Spinal cord (tissue), 10 donors: ENCODE measurements around the gene GMPPB. TPM values are rescaled to one million over a fixed set of nuclear protein-coding genes. Genes with fewer than 3 reads are reported as not detected.

Source experiments
- DNase-seq, 6 donors: peaks; one replicate each; pipeline versions ENCODE4 v3.0.0 to v3.0.0-alpha.2; 2013 to 2015; ENCODE audit warnings: low spot score in 6 of 6, low read depth in 4 of 6
- H3K27ac ChIP-seq: one replicate; pipeline ENCODE4 v1.5.1; 2013; ENCODE audit warnings: low read depth, low read length, control low read depth
- H3K27me3 ChIP-seq: one replicate; pipeline ENCODE4 v1.6.1; 2013; ENCODE audit warnings: low read length; ENCODE audit not compliant: control insufficient read depth, insufficient read depth
- H3K36me3 ChIP-seq: one replicate; pipeline ENCODE4 v1.6.1; 2013; ENCODE audit warnings: low read length; ENCODE audit not compliant: control insufficient read depth, insufficient read depth
- H3K4me1 ChIP-seq: one replicate; pipeline ENCODE4 v1.6.1; 2013; ENCODE audit warnings: low read length; ENCODE audit not compliant: control insufficient read depth, insufficient read depth
- H3K4me3 ChIP-seq: one replicate; pipeline ENCODE4 v1.5.1; 2013; ENCODE audit warnings: low read depth, low read length, control low read depth
- H3K9me3 ChIP-seq: one replicate; pipeline ENCODE4 v1.6.1; 2013; ENCODE audit warnings: low read length; ENCODE audit not compliant: control insufficient read depth, insufficient read depth
- WGBS: methylation state at CpG from one replicate; pipeline ENCODE4 v1.1.5; 2013; ENCODE audit warnings: missing lambda C conversion rate; ENCODE audit not compliant: insufficient coverage; 5-methylcytosine and 5-hydroxymethylcytosine counted together
- polyA plus RNA-seq, 2 donors: library from polyadenylated mRNA; unstranded; fragments of 120-200 nt; gene quantifications; one replicate each; pipeline ENCODE4 v1.2.1, GENCODE V29; 2013; ENCODE audit not compliant: insufficient read length in 2 of 2
- total RNA-seq, 2 donors: library from RNA; depleted of rRNA in 1 of 2; stranded (reverse); fragments of 120-200 nt in 1 of 2; fragments of >200 nt in 1 of 2; gene quantifications; one replicate each; pipeline versions ENCODE4 v1.2.3 to v1.2.4, GENCODE V29; 2013 to 2014
- donor health status: healthy.

GMPPB gene
- total and polyA plus RNA-seq, 4 donors = 9.7 to 22.3 (median 18.6) TPM

GRCh38 chr3:49716169-49716568 lies 7.6 kb downstream of the GMPPB start:
- Histone ChIP-seq H3K4me3 (no peak overlapping the region), H3K27ac (no peak overlapping the region), H3K27me3 (no peaks in the 10 kb centered on the region), H3K9me3 (no peaks in the 10 kb centered on the region), H3K36me3 (peaks cover 91% of the 10 kb centered on the region), H3K4me1 (peaks cover 30% of the 10 kb centered on the region)
- DNase-seq = no peak
- WGBS = 95% methylated on average over 6 of the region's 7 CpGs

GRCh38 chr3:49715611-49716121 lies 8.1 kb downstream of the GMPPB start:
- WGBS = 95% methylated on average over 13 of the region's 13 CpGs
- peaks cover 89% of the 10 kb centered on the region for H3K36me3 ChIP-seq
- H3K4me3 ChIP-seq = no peak overlapping the region

GRCh38 chr3:49714728-49715550 lies 8.8 kb downstream of the GMPPB start:
- Histone ChIP-seq H3K27me3 (no peaks in the 10 kb centered on the region), H3K9me3 (no peaks in the 10 kb centered on the region), H3K36me3 (peaks cover 83% of the 10 kb centered on the region), H3K27ac (no peak overlapping the region), H3K4me1 (peaks cover 23% of the 10 kb centered on the region), H3K4me3 (no peak overlapping the region)
- DNase-seq = no peak
- 86% methylated on average over 13 of the region's 13 CpGs for WGBS

More at GRCh38 chr3:49715611-49716121, 8.1 kb downstream of the GMPPB start:
- no peaks in the 10 kb centered on the region for H3K9me3 ChIP-seq
- no peak for DNase-seq
- no peak overlapping the region for H3K27ac ChIP-seq
- H3K4me1 ChIP-seq = peaks cover 30% of the 10 kb centered on the region
- H3K27me3 ChIP-seq = no peaks in the 10 kb centered on the region

DNA sequence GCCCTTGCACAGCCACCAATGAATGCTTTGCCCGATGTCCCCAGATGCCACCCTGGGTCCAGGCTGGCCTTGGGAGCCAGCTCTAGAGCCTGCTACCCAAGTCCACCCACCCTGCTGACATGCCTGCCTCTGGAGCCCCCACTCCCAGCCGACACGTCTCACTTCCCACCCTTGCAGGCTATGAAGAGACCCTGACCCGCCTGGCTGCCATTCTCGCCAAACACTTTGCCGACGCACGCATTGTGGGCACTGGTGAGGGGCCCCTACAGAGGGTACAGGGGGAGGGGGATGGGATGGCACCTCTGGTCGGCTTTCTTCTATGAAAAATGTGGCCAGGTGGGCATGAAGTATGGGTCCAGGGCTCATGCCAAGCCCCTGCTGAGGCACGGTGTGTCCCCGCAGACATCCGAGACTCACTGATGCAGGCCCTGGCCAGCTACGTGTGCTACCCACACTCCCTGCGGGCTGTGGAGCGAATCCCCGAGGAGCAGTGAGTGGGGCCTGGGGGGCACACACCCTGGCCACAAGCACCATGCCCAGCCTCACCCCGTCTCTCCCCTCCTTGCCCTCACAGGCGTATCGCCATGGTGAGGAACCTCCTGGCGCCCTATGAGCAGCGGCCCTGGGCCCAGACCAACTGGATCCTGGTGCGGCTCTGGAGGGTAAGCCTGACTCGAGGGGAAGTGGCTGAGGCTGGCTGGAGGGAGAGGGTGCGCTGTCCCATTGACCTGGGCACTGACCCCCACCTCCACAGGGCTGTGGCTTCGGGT lies 10.2 kb downstream of the GMPPB start:
- H3K27me3 ChIP-seq = no peaks in the 10 kb centered on the region
- H3K4me3 ChIP-seq = no peak overlapping the region
- no peaks in the 10 kb centered on the region for H3K9me3 ChIP-seq
- H3K36me3 ChIP-seq = peaks cover 79% of the 10 kb centered on the region
- no peak overlapping the region for H3K27ac ChIP-seq
- 91% methylated on average over 19 of the region's 25 CpGs for WGBS
- no peak for DNase-seq
- peaks cover 9% of the 10 kb centered on the region for H3K4me1 ChIP-seq

DNA sequence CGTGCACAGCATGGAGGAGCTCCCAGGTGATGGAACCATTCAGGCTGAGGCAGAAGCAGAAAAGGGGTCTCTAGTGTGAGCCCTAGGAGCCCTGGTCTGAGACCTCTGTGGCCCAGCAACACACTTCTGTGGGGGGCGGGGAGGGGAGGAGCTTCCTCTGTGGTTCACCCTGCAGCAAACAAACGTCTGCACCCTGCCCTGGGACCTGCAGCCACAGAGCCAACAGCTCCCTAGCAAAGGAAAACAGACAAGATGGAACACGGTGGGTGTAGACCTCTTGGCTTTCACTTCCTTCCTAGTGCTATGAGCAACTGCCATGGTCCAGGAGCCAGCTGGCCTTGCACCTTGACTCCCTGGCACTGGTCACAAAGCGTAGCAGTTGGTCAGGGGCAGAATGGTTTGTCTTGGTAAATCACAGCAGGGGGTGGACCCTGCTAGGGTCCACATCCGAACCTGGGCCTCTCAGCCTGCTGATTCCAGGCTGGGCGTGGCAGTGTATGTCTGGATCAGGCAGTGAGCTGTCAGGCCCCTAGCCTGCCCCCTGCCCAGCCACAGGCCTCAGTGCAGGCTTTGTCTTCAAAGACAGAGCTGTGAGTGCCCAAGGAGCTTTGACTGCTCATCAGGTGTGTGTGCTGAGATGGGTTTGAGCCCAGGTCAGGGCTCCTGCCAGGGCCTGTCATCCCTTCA lies 11.0 kb downstream of the GMPPB start:
- Histone ChIP-seq H3K4me3 (no peak overlapping the region), H3K4me1 (peaks cover 2% of the 10 kb centered on the region), H3K36me3 (peaks cover 78% of the 10 kb centered on the region), H3K27me3 (no peaks in the 10 kb centered on the region), H3K27ac (no peak overlapping the region), H3K9me3 (no peaks in the 10 kb centered on the region)
- DNase-seq = no peak
- WGBS = 63% methylated on average over 7 of the region's 7 CpGs

DNA sequence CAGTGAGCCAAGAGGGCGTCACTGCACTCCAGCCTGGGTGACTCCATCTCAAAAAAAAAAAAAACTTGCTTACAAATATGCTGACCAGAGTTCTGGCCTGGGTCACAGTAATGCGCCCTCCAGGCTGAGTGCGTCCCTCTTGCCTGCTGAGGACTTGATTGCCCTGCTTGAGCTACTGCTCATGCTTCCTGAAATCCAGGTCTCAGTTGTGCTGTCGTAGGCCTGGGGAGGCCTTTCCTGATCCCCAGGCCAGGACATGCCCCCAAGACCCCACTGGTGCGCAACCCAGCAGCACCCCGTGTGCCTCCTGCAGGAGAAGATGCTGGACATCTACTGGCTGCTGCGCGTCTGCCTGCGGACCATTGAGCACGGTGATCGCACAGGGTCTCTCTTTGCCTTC lies 11.6 kb downstream of the GMPPB start:
- no peak for DNase-seq
- 94% methylated on average over 11 of the region's 11 CpGs for WGBS

DNA sequence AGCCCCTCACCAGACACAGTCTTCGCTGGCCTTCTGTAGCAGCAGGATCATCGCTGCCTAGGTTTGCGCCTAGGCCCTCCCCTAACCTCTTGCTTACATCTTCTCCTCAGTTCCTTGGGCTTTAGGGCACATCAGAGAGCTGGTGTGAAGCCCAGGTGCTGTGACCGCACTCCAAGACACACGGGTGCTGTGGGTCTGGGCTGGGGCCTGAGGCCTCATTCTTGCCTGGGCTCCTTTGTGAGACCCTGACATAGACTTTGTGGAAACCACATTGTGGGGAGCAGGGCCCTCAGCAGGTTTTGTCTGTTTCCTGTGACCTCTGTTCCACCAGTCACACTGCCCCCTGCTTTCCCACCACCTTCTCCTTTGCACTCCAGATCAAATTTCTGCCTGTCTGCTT lies 12.3 kb downstream of the GMPPB start:
- Histone ChIP-seq H3K9me3 (no peaks in the 10 kb centered on the region), H3K27ac (no peak overlapping the region), H3K4me1 (peaks cover 3% of the 10 kb centered on the region), H3K36me3 (peaks cover 76% of the 10 kb centered on the region), H3K27me3 (no peaks in the 10 kb centered on the region), H3K4me3 (no peak overlapping the region)
- 97% methylated on average over 5 of the region's 5 CpGs for WGBS
- DNase-seq = no peak

More for the DNA sequence above, 11.6 kb downstream of the GMPPB start:
- Histone ChIP-seq H3K36me3 (peaks cover 78% of the 10 kb centered on the region), H3K27me3 (no peaks in the 10 kb centered on the region), H3K27ac (no peak overlapping the region), H3K9me3 (no peaks in the 10 kb centered on the region), H3K4me1 (no peaks in the 10 kb centered on the region), H3K4me3 (no peak overlapping the region)

GRCh38 chr3:49709852-49710251 lies 13.9 kb downstream of the GMPPB start:
- no peaks in the 10 kb centered on the region for H3K27me3 ChIP-seq
- no peak overlapping the region for H3K27ac ChIP-seq
- H3K36me3 ChIP-seq = peaks cover 76% of the 10 kb centered on the region
- 100% methylated on average over 5 of the region's 8 CpGs for WGBS
- peaks cover 3% of the 10 kb centered on the region for H3K4me1 ChIP-seq
- DNase-seq = no peak
- no peaks in the 10 kb centered on the region for H3K9me3 ChIP-seq
- H3K4me3 ChIP-seq = no peak overlapping the region

DNA sequence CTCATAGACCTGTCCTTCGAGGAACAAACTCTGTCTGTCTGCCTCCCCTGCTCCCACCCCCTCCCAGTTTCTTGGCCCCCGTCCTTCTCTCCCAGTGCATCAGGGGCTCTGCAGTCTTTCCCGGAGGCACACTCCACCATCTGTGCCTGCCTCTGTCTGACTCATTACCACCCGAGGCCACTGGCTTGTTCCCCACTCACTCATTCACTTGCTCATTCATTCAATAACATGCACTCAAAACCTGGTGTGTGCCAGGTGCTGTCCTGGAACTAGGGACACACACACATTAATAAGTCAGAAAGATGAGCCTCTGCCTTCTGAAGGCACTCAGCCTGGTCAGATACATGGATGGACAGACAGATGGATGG lies 16.7 kb downstream of the GMPPB start:
- H3K36me3 ChIP-seq = peaks cover 76% of the 10 kb centered on the region
- no peaks in the 10 kb centered on the region for H3K27me3 ChIP-seq
- no peak overlapping the region for H3K27ac ChIP-seq
- H3K4me3 ChIP-seq = no peak overlapping the region
- 61% methylated on average over 3 of the region's 4 CpGs for whole genome bisulfite sequencing
- H3K4me1 ChIP-seq = peaks cover 3% of the 10 kb centered on the region
- DNase-seq = peak in 1 of 6 donors; percentile 49
- H3K9me3 ChIP-seq = no peaks in the 10 kb centered on the region
